Ovary (tissue), 9 donors: ENCODE data around the gene TP53BP1. TPM values are rescaled to one million over a fixed set of nuclear protein-coding genes. Genes with fewer than 3 reads are reported as not detected.

Experiments
- DNase-seq, 5 donors: peaks; one replicate each; pipeline ENCODE4 v3.0.0-alpha.2; 2019 to 2020
- H3K27ac ChIP-seq, 2 donors: fragments of 200-600 bp; one replicate each; pipeline versions ENCODE4 v1.5.1 to v1.8.0; 2019 to 2022
- H3K27me3 ChIP-seq: fragments of 200-600 bp; one replicate; pipeline ENCODE4 v1.8.0; 2022
- H3K36me3 ChIP-seq: fragments of 200-600 bp; sonication (generic); one replicate; pipeline ENCODE4 v1.5.1; 2019
- H3K4me1 ChIP-seq: one replicate; pipeline ENCODE4 v1.8.1; 2013; ENCODE audit warnings: mild to moderate bottlenecking, moderate library complexity; ENCODE audit not compliant: insufficient read depth
- H3K4me3 ChIP-seq: fragments of 200-600 bp; sonication (generic); one replicate; pipeline ENCODE4 v1.5.1; 2017
- H3K9me3 ChIP-seq, 2 donors: fragments of 200-600 bp in 1 of 2; sonication (generic) in 1 of 2; one replicate each; pipeline versions ENCODE4 v1.5.1 to v1.8.1; 2013 to 2019; ENCODE audit warnings: mild to moderate bottlenecking in 1 of 2, moderate library complexity in 1 of 2
- EP300 ChIP-seq: sonication (generic); formaldehyde crosslinking; IDR thresholded peaks from one replicate; pipeline ENCODE4 v1.6.1; 2017; ENCODE audit warnings: antibody characterized with exemption
- POLR2A ChIP-seq: fragments of 450-650 bp; IDR thresholded peaks from one replicate; pipeline ENCODE4 v1.6.1; 2017; ENCODE audit warnings: antibody characterized with exemption, mild to moderate bottlenecking, moderate library complexity
- WGBS, 3 donors: extraction: QIAGEN DNeasy Blood & Tissue Kit in 1 of 3; methylation state at CpG; one replicate each; pipeline versions ENCODE4 v1.1.5 to v1.1.7; 2013 to 2017; 5-methylcytosine and 5-hydroxymethylcytosine counted together
- intact Hi-C, 4 donors: fragments of 100-400 bp; cut with DNase I; formaldehyde crosslinking; loops; one replicate each; pipeline versions ENCODE4 v1.11.0 to v1.15.1; 2022 to 2023
- polyA plus RNA-seq, 2 donors: library from polyadenylated mRNA; stranded (reverse); fragments of 200-250 nt in 1 of 2; fragments of 350-450 nt in 1 of 2; fragmentation: Illumina TruSeq in 1 of 2; extraction: RNeasy Lipid Tissue Mini Kit (QIAGEN cat#74804) in 1 of 2; gene quantifications; one replicate each; pipeline ENCODE4 v1.2.3, GENCODE V29; 2013 to 2014
- total RNA-seq, 7 donors: library from RNA; depleted of rRNA in 2 of 7; stranded (reverse); fragments of >200 nt in 2 of 7; fragmentation: NEBNext Ultra II Directional in 3 of 7; extraction: Animal tissue kit (Norgen Biotek cat#: 25700) in 3 of 7; gene quantifications; one replicate each; pipeline versions ENCODE4 v1.1.0 to v1.2.4, GENCODE V29; 2016 to 2023
- TF ChIP-seq, protein P1 (sequence below), 3 donors: fragments of 450-650 bp in 2 of 3; fragments of 200-600 bp in 1 of 3; IDR thresholded peaks; one replicate each; pipeline versions ENCODE4 v1.5.1 to v1.8.0; 2016 to 2022; ENCODE audit warnings: antibody characterized with exemption in 3 of 3, mild to moderate bottlenecking in 1 of 3
- donor health status: DM: no; HTN: no; CAD: no; lungs with moderate emphysema.
- donor health status: DM: no; HTN: no; CAD: no.
- donor health status: Bipolar disorder and iron deficiency.
- donor health status: DM: yes; HTN: yes; CAD: no.
- donor health status: DM: no; HTN: no; CAD: no.
- donor health status: DM: yes; HTN: yes; CAD: no.

Gene TP53BP1
- total and polyA plus RNA-seq, 9 donors: 14.5 to 72.1 (median 47.6) TPM

DNA sequence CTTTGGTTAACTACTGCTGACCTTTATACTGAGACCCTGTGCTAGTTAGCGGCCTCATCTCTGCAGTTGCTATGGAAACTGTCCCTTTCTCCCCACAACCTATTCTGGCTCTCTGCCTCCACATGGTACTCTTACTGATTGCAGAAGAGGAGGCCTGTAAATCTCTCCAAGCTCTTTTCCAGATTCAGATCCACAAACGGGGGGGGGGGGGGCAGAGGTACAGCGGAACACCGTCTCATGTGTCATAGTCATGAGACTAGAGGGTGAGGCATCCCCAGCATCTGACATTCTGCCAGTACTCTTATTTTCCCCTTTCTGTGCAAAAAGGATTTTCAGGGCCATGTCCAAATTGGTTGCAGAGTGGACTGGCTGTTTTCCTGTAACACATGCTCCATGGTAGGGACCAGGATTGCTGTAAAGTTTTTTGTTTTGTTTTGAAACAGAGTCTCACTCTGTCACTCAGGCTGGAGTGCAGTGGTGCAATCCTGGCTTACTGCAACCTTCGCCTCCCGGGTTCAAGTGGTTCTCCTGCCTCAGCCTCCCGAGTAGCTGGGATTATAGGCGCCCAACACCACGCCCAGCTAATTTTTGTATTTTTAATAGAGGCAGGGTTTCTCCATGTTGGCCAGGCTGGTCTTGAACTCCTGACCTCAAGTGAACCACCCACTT, 16.2 kb upstream of the TP53BP1 start:
- H3K27me3 ChIP-seq: no peaks in the 10 kb centered on the region
- WGBS, 3 donors: 38 to 51% (median 47%) methylated on average over 9 of the region's 9 CpGs

DNA sequence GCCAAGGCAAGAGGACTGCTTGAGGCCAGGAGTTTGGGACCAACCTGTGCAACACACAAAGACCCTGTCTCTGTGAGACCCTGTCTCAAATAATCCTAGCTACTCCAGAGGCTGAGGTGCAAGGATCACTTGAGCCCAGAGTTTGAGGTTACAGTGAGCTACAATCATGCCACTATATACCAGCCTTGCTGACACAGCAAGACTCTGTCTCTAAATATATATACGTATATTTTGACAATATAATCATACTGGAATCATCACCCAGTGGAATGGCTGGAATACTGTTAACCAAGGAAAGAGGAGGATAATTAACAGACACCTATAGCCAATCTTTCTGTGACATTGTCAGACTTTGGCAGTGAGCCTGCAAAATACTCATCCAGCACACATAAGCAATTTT, 15.5 kb upstream of the TP53BP1 start:
- H3K9me3 ChIP-seq: no peaks in the 10 kb centered on the region
- H3K27me3 ChIP-seq: no peaks in the 10 kb centered on the region
- WGBS, 3 donors: 77 to 87% (median 85%) methylated on average over 1 of the region's 1 CpG
- TF ChIP-seq, protein P1, sequence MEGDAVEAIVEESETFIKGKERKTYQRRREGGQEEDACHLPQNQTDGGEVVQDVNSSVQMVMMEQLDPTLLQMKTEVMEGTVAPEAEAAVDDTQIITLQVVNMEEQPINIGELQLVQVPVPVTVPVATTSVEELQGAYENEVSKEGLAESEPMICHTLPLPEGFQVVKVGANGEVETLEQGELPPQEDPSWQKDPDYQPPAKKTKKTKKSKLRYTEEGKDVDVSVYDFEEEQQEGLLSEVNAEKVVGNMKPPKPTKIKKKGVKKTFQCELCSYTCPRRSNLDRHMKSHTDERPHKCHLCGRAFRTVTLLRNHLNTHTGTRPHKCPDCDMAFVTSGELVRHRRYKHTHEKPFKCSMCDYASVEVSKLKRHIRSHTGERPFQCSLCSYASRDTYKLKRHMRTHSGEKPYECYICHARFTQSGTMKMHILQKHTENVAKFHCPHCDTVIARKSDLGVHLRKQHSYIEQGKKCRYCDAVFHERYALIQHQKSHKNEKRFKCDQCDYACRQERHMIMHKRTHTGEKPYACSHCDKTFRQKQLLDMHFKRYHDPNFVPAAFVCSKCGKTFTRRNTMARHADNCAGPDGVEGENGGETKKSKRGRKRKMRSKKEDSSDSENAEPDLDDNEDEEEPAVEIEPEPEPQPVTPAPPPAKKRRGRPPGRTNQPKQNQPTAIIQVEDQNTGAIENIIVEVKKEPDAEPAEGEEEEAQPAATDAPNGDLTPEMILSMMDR (IDR thresholded peaks at IDR 0.05): no peak
- TF ChIP-seq POLR2A (no peak), EP300 (no peak)
- DNase-seq: no peak
- no peaks in the 10 kb centered on the region for H3K36me3 ChIP-seq
- H3K4me3 ChIP-seq: no peak overlapping the region
- intact Hi-C loops: no loop called here
- peaks cover 11% of the 10 kb centered on the region for H3K4me1 ChIP-seq
- H3K27ac ChIP-seq: peak overlapping the region in 1 of 2 donors; percentile 35

More for the DNA sequence above, 16.2 kb upstream of the TP53BP1 start:
- Histone ChIP-seq H3K36me3 (no peaks in the 10 kb centered on the region), H3K4me1 (peaks cover 11% of the 10 kb centered on the region), H3K27ac (peak overlapping the region in 1 of 2 donors; percentile 92), H3K9me3 (no peaks in the 10 kb centered on the region), H3K4me3 (no peak overlapping the region)
- intact Hi-C loops: no loop called here
- DNase-seq: no peak
- TF ChIP-seq POLR2A (no peak), EP300 (no peak)
- TF ChIP-seq, protein P1 (IDR thresholded peaks at IDR 0.05): no peak

DNA sequence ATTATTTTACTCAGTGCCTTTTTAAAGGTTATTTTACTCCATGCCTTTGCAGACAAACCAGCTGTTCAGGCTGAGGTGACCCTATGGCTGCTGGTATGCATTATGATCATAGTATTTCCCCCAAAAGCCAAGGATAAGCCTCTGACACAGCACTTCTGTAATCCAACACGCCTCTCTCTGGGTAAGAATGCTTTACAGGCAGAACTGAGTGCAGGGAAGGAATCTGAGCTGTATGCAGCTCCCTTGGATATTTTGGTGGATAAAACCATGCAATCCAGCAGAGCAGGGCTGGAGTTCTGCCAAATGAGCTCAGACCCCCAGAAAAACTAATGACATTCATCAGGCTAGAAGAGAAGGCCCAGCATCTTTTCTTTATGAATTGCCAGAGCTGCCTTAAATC, 12.8 kb upstream of the TP53BP1 start:
- DNase-seq: no peak
- intact Hi-C loops: no loop called here
- WGBS, 3 donors: 18 to 36% (median 20%) methylated on average over 1 of the region's 1 CpG
- Histone ChIP-seq H3K36me3 (no peaks in the 10 kb centered on the region), H3K4me1 (peaks cover 8% of the 10 kb centered on the region), H3K9me3 (no peaks in the 10 kb centered on the region), H3K4me3 (no peak overlapping the region), H3K27ac (no peak overlapping the region), H3K27me3 (no peaks in the 10 kb centered on the region)
- TF ChIP-seq EP300 (no peak), POLR2A (no peak)
- TF ChIP-seq, protein P1 (IDR thresholded peaks at IDR 0.05): no peak

DNA sequence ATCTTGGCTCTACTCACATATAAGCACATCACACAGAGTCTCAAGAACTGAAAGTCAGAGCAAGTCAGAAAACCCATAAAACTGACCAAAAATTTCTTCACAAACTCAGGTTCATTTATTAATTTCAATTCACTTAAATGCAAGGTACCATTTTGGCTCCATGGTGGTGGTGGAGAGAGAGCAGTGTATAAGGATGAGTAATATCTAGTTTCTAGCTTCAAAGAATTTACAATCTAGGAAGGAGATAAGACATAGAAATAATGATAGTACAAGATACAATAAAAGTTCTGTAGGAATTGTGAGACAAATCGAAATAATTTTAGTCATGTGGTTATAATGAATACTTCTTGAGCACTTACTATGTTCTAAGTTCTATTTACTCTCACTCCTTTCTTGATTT, 6.7 kb upstream of the TP53BP1 start:
- H3K9me3 ChIP-seq: no peaks in the 10 kb centered on the region
- no peak overlapping the region for H3K4me3 ChIP-seq
- no peak for DNase-seq
- intact Hi-C loops: no loop called here
- 89 to 94% (median 91%) methylated on average over 1 of the region's 1 CpG for WGBS, 3 donors
- H3K27ac ChIP-seq: no peak overlapping the region
- TF ChIP-seq EP300: no peak
- TF ChIP-seq, protein P1 (IDR thresholded peaks at IDR 0.05): no peak
- TF ChIP-seq POLR2A: no peak
- H3K36me3 ChIP-seq: no peaks in the 10 kb centered on the region
- H3K27me3 ChIP-seq: no peaks in the 10 kb centered on the region
- H3K4me1 ChIP-seq: no peaks in the 10 kb centered on the region
